C4-2B (cell line): Measurements from ENCODE around the gene RNU6-1.

Experiments used
- ZFX ChIP-seq: fragments of 450-650 bp; IDR thresholded peaks from 2 replicates; pipeline ENCODE4 v1.6.1; 2017
- TF ChIP-seq, protein P1 (sequence below): fragments of 450-650 bp; conservative IDR thresholded peaks from 2 replicates; pipeline ENCODE4 v1.5.1; 2017; ENCODE audit warnings: mild to moderate bottlenecking

DNA sequence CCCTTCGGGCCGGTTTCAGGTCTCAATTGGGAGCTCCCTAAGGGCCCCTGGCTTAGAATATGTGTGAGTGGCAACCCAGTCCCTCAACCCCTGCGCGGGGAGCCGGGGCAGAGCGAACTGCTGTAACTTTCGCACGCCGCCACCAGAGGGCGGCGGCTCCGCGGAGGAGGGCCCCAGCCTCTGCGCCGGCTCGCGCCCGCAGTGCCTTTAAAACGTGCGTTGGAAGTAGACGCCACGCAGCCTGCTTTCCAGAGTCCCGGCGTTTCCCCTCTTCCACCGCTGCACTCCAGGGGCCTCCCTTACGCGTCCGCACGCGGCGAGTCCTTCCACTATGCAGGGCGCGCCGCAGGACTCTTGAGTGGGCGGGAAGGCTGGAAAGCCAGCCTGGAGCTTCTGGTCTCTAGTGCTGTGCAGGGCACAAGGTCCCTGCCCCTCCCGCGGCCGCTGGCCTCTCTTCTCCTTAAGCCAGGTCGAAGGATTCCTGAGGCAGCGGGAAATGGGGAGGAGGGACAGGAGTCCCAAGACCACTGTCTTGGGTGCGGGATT is 23.7 kb upstream of the RNU6-1 start:
- TF ChIP-seq, protein P1, sequence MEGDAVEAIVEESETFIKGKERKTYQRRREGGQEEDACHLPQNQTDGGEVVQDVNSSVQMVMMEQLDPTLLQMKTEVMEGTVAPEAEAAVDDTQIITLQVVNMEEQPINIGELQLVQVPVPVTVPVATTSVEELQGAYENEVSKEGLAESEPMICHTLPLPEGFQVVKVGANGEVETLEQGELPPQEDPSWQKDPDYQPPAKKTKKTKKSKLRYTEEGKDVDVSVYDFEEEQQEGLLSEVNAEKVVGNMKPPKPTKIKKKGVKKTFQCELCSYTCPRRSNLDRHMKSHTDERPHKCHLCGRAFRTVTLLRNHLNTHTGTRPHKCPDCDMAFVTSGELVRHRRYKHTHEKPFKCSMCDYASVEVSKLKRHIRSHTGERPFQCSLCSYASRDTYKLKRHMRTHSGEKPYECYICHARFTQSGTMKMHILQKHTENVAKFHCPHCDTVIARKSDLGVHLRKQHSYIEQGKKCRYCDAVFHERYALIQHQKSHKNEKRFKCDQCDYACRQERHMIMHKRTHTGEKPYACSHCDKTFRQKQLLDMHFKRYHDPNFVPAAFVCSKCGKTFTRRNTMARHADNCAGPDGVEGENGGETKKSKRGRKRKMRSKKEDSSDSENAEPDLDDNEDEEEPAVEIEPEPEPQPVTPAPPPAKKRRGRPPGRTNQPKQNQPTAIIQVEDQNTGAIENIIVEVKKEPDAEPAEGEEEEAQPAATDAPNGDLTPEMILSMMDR = peak; percentile 97
- no peak for TF ChIP-seq ZFX
